ENCODE data around the gene KIF13A. TPM values are rescaled to one million over a fixed set of nuclear protein-coding genes. Genes with fewer than 3 reads are reported as not detected.

The KIF13A gene
- total and polyA plus RNA-seq, 2 experiments from 2014 or later: 8.4 to 28.2 TPM

GRCh38 chr6:17899491-17899890, 87.9 kb downstream of the KIF13A start (continued):
- TF ChIP-seq REST (IDR thresholded peaks at IDR 0.05; ENCODE audit: unreplicated experiment) (no peak), NANOG (IDR thresholded peaks at IDR 0.05; ENCODE audit: borderline replicate concordance) (no peak), POLR2AphosphoS5 (IDR thresholded peaks at IDR 0.05; ENCODE audit: low read depth) (no peak), CREB1 (CRISPR knock-in tag; IDR thresholded peaks at IDR 0.05; ENCODE audit: low read depth) (no peak), EZH2phosphoT487 (IDR thresholded peaks at IDR 0.05; ENCODE audit: unreplicated experiment) (no peak), STAT1 (IDR thresholded peaks at IDR 0.05; ENCODE audit: unreplicated experiment) (no peak), CTCF (conservative IDR thresholded peaks at IDR 0.05; ENCODE audit: low read depth in 2 of 2) (no peak), JUNB (IDR thresholded peaks at IDR 0.05; ENCODE audit: unreplicated experiment) (no peak)

- peaks cover 38% of the 10 kb centered on the region for H3K79me2 ChIP-seq (replicated peaks; ENCODE audit: insufficient read depth)
- no peaks in the 10 kb centered on the region for H3K9me2 ChIP-seq (ENCODE audit: insufficient read depth)
- H3K27ac ChIP-seq (ENCODE audit: low read depth): no peak overlapping the region
- peaks cover 7% of the 10 kb centered on the region; the same call in 1 of the 2 replicates for H3K4me1 ChIP-seq (ENCODE audit: insufficient read depth)
- H2AFZ ChIP-seq: no peak overlapping the region
- Mint-ChIP-seq H3K4me3 (no peak overlapping the region), H3K9me3 (peaks cover 34% of the 10 kb centered on the region), H3K27ac (no peak overlapping the region), H3K36me3 (ENCODE audit: low read depth) (peaks cover 51% of the 10 kb centered on the region), H3K4me1 (peaks cover 4% of the 10 kb centered on the region), H3K27me3 (ENCODE audit: insufficient read depth, low read depth, poor library complexity) (peaks cover 3% of the 10 kb centered on the region)
- H3K4me3 ChIP-seq: no peak overlapping the region
- peaks cover 22% of the 10 kb centered on the region; the same call in 1 of the 2 replicates for H3K36me3 ChIP-seq (ENCODE audit: insufficient read depth)
- H3K27me3 ChIP-seq (ENCODE audit: insufficient read depth): no peaks in the 10 kb centered on the region
- H4K20me1 ChIP-seq (replicated peaks; ENCODE audit: insufficient read depth): no peaks in the 10 kb centered on the region
- H3K4me2 ChIP-seq: no peak overlapping the region
- DNase-seq (ENCODE audit: low spot score) (no peak), ATAC-seq (no peak)
- no peaks in the 10 kb centered on the region for H3F3A ChIP-seq (replicated peaks; ENCODE audit: low read depth)
- TF ChIP-seq ZNF462 (CRISPR knock-in tag; IDR thresholded peaks at IDR 0.05): no peak
- TF ChIP-seq ZNF331 (CRISPR knock-in tag; IDR thresholded peaks at IDR 0.05; ENCODE audit: low read depth): no peak
- no peak for TF ChIP-seq ETS1 (IDR thresholded peaks at IDR 0.05)
- no peak for TF ChIP-seq CREB1 (CRISPR knock-in tag; IDR thresholded peaks at IDR 0.05; ENCODE audit: low read depth)
- no peak for TF ChIP-seq EZH2phosphoT487 (IDR thresholded peaks at IDR 0.05; ENCODE audit: unreplicated experiment)
- TF ChIP-seq STAT1 (IDR thresholded peaks at IDR 0.05; ENCODE audit: unreplicated experiment): no peak
These were observed 89.8 kb downstream of the KIF13A start for GRCh38 chr6:17897681-17898080.

Measured in GM23338 (cell line).